ENCODE results near the gene PLA2G15.

PLA2G15 gene

DNA sequence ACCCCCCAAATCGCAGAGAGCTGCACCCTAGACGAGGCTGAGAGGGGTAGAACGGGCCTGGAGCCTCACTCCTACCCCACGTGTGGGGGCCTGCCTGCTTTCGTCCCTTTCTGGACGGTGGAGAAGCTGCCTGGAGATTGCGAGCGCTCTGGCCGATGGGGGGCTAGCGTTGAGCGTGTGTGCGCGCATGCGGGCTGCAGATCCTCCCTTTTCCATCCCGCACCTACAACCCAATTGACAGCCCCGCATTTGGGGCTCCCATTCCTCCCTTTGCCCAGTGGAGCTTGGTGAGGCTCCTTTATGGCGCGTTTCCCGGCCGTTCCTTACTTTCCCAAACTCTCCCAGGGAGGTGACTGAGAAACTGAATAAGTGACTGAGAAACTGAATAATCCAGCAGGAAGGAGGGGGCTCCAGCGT lies 8.3 kb upstream of the PLA2G15 start:
- intact Hi-C loops (cut with DNase I; ENCODE audit: low total_unique reads): loop anchor here (10.0 kb wide), 1 partner anchor 152 kb away; the partner anchor contains the start of gene NFATC3
- peak overlapping the region; percentile 60 to 88 for H3K4me3 ChIP-seq
- TF ChIP-seq, protein P1, sequence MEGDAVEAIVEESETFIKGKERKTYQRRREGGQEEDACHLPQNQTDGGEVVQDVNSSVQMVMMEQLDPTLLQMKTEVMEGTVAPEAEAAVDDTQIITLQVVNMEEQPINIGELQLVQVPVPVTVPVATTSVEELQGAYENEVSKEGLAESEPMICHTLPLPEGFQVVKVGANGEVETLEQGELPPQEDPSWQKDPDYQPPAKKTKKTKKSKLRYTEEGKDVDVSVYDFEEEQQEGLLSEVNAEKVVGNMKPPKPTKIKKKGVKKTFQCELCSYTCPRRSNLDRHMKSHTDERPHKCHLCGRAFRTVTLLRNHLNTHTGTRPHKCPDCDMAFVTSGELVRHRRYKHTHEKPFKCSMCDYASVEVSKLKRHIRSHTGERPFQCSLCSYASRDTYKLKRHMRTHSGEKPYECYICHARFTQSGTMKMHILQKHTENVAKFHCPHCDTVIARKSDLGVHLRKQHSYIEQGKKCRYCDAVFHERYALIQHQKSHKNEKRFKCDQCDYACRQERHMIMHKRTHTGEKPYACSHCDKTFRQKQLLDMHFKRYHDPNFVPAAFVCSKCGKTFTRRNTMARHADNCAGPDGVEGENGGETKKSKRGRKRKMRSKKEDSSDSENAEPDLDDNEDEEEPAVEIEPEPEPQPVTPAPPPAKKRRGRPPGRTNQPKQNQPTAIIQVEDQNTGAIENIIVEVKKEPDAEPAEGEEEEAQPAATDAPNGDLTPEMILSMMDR (IDR thresholded peaks at IDR 0.05): no peak
- H3K27ac ChIP-seq: peak overlapping the region; percentile 84 to 86
- H3K36me3 ChIP-seq: peaks cover 0 to 9% (median 0%) of the 10 kb centered on the region in 3 donors
- H3K4me1 ChIP-seq: peaks cover 0 to 41% (median 23%) of the 10 kb centered on the region in 4 donors
- no peaks in the 10 kb centered on the region for H3K9me3 ChIP-seq
- no peak for DNase-seq
- no peaks in the 10 kb centered on the region for H3K27me3 ChIP-seq

- H3K4me1 ChIP-seq: peaks cover 0 to 41% (median 23%) of the 10 kb centered on the region in 4 donors
- intact Hi-C loops (cut with DNase I; ENCODE audit: low total_unique reads): loop anchor here (2.0 to 10.0 kb wide), 2 partner anchors 27 to 153 kb away; partner anchors contain the start of genes NFATC3 and SLC7A6
- peak; percentile 98 to 99 for DNase-seq
- no peaks in the 10 kb centered on the region for H3K9me3 ChIP-seq
- no peaks in the 10 kb centered on the region for H3K27me3 ChIP-seq
- H3K36me3 ChIP-seq: peaks cover 0 to 3% (median 0%) of the 10 kb centered on the region in 3 donors
- H3K4me3 ChIP-seq: peak overlapping the region; percentile 60 to 88
- H3K27ac ChIP-seq: peak overlapping the region; percentile 84 to 86
- TF ChIP-seq, protein P1 (IDR thresholded peaks at IDR 0.05): peak in 1 of 2 experiments; percentile 6
These were observed 7.7 kb upstream of the PLA2G15 start for GRCh38 chr16:68237243-68238028.

DNA sequence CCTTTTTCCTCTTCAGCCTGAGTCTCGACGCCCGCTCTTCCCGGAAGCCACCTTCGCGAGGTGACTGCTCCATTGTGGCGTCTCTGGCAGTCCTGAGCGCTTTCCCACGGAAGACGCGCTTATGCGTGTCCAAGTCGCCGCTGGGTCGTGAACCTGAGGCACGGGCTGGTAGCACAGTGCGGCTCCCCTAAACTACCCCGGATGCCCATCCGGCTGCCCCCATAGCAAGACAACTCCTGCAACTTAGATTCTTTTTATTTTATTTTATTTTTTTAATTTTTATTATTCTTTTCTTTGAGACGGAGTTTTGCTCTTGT lies 7.2 kb upstream of the PLA2G15 start:
- Histone ChIP-seq H3K9me3 (no peaks in the 10 kb centered on the region), H3K4me1 (peaks cover 0 to 41% (median 23%) of the 10 kb centered on the region in 4 donors), H3K27ac (peak overlapping the region; percentile 84 to 86), H3K27me3 (no peaks in the 10 kb centered on the region), H3K36me3 (no peaks in the 10 kb centered on the region), H3K4me3 (peak overlapping the region; percentile 60 to 88)
- DNase-seq: no peak
- intact Hi-C loops (cut with DNase I; ENCODE audit: low total_unique reads): loop anchor here (2.0 to 10.0 kb wide), 2 partner anchors 27 to 153 kb away; partner anchors contain the start of genes NFATC3 and SLC7A6
- TF ChIP-seq, protein P1 (IDR thresholded peaks at IDR 0.05): no peak

GRCh38 chr16:68242085-68242484 lies 3.1 kb upstream of the PLA2G15 start:
- no peak overlapping the region for H3K27ac ChIP-seq
- no peak overlapping the region for H3K4me3 ChIP-seq
- TF ChIP-seq, protein P1 (IDR thresholded peaks at IDR 0.05): no peak
- no peaks in the 10 kb centered on the region for H3K36me3 ChIP-seq
- no peaks in the 10 kb centered on the region for H3K9me3 ChIP-seq
- H3K4me1 ChIP-seq: peaks cover 0 to 42% (median 32%) of the 10 kb centered on the region in 4 donors
- intact Hi-C loops (cut with DNase I; ENCODE audit: low total_unique reads): no loop called here
- DNase-seq: no peak
- H3K27me3 ChIP-seq: no peaks in the 10 kb centered on the region

DNA sequence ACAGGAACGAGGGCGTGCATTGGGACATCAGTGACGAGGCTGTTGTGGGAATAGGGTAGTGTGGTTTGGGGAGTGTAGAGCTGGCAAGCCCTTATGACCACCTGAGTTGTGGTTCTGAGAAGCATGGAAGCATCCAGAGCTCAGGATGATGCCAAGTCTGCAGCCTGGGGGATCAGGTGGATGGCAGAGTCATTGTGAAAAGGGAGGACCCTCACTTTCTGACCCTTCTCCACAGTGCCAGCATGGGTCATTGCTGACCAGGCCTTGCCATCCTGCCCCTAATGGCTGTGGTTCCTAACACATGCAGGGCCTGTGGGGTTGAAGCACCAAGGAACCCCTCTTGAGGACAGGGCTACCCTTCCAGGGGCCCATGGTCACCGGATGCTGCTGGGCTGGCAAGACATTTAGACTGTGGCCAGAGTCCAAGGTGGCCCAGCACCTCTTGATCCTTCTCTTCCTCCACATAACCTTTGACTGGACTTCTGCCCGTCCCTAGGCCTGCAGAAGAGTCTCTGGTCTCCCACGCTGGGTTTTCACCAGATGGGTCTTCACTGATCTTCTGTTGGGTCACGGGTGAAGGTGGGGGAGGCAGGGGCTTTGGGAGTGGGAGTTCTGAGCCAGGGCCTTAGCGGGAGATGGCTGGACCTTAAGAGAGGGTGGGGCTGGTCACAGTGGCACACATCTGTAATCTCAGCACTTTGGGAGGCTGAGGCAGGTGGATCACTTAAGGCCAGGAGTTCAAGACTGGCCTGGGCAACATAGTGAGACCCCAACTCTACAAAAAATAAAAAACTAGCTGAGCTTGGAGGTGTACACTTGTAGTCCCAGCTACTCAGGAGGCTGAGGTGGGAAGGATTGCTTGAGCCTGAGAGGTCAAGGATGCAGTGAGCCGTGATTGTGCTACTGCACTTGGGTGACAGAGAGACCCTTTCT lies 2.0 kb upstream of the PLA2G15 start:
- intact Hi-C loops (cut with DNase I; ENCODE audit: low total_unique reads): no loop called here
- no peak overlapping the region for H3K4me3 ChIP-seq
- H3K9me3 ChIP-seq: no peaks in the 10 kb centered on the region
- no peak for DNase-seq
- TF ChIP-seq, protein P1 (IDR thresholded peaks at IDR 0.05): no peak
- peaks cover 0 to 47% (median 37%) of the 10 kb centered on the region in 4 donors for H3K4me1 ChIP-seq
- no peak overlapping the region for H3K27ac ChIP-seq
- H3K27me3 ChIP-seq: no peaks in the 10 kb centered on the region
- H3K36me3 ChIP-seq: no peaks in the 10 kb centered on the region

Data from tibial artery (tissue), 4 donors.